ENCODE data around the gene TTC14.
"Not testable (repeated sequence)": the region's sequence is repeated elsewhere in the genome, so short reads cannot be mapped to it uniquely, and the experiment has no call there.

The TTC14 gene

GRCh38 chr3:180580934-180581333 is 21.0 kb upstream of the TTC14 start:
- DNase-seq (ENCODE audit: low read depth in 1 of 2, low spot score in 1 of 2): no peak
- TF ChIP-seq POLR2AphosphoS5 (IDR thresholded peaks at IDR 0.05; ENCODE audit: low read depth): no peak
- Histone ChIP-seq H3K27me3 (ENCODE audit: insufficient read depth, poor library complexity, severe bottlenecking) (no peaks in the 10 kb centered on the region), H3K27ac (replicated peaks) (no peak overlapping the region), H3K4me3 (replicated peaks; ENCODE audit: insufficient read depth, low read length) (no peak overlapping the region)

GRCh38 chr3:180590396-180590795 is 11.6 kb upstream of the TTC14 start:
- Histone ChIP-seq H3K4me3 (replicated peaks; ENCODE audit: insufficient read depth, low read length) (no peak overlapping the region), H3K27me3 (ENCODE audit: insufficient read depth, poor library complexity, severe bottlenecking) (no peaks in the 10 kb centered on the region), H3K27ac (replicated peaks) (no peak overlapping the region)
- DNase-seq (ENCODE audit: low read depth in 1 of 2, low spot score in 1 of 2): no peak
- TF ChIP-seq REST (IDR thresholded peaks at IDR 0.05; ENCODE audit: insufficient replicate concordance, low read depth): no peak
- TF ChIP-seq POLR2AphosphoS5 (IDR thresholded peaks at IDR 0.05; ENCODE audit: low read depth): no peak
- TF ChIP-seq SPI1 (IDR thresholded peaks at IDR 0.05; ENCODE audit: borderline replicate concordance, low read depth): no peak
- TF ChIP-seq GABPA (IDR thresholded peaks at IDR 0.05; ENCODE audit: low read depth): no peak
- no peak for TF ChIP-seq CTCF (IDR thresholded peaks at IDR 0.05; ENCODE audit: insufficient read depth, low read length)

- not testable (repeated sequence) for H3K27ac ChIP-seq (replicated peaks); H3K4me3 ChIP-seq (replicated peaks; ENCODE audit: insufficient read depth, low read length); H3K27me3 ChIP-seq (ENCODE audit: insufficient read depth, poor library complexity, severe bottlenecking); DNase-seq (ENCODE audit: low read depth in 1 of 2, low spot score in 1 of 2)
These were observed 8.3 kb upstream of the TTC14 start for GRCh38 chr3:180593631-180594030.

- no peaks in the 10 kb centered on the region for H3K27me3 ChIP-seq (ENCODE audit: insufficient read depth, poor library complexity, severe bottlenecking)
- DNase-seq (ENCODE audit: low read depth in 1 of 2, low spot score in 1 of 2): no peak
- TF ChIP-seq REST (IDR thresholded peaks at IDR 0.05; ENCODE audit: insufficient replicate concordance, low read depth): no peak
- TF ChIP-seq POLR2AphosphoS5 (IDR thresholded peaks at IDR 0.05; ENCODE audit: low read depth): no peak
- TF ChIP-seq CTCF (IDR thresholded peaks at IDR 0.05; ENCODE audit: insufficient read depth, low read length): no peak
- TF ChIP-seq GABPA (IDR thresholded peaks at IDR 0.05; ENCODE audit: low read depth): no peak
- TF ChIP-seq SPI1 (IDR thresholded peaks at IDR 0.05; ENCODE audit: borderline replicate concordance, low read depth): no peak
These were observed 7.1 kb upstream of the TTC14 start for GRCh38 chr3:180594631-180595558.

GRCh38 chr3:180595559-180595935 is 6.4 kb upstream of the TTC14 start:
- Histone ChIP-seq H3K4me3 (replicated peaks; ENCODE audit: insufficient read depth, low read length) (no peak overlapping the region), H3K27me3 (ENCODE audit: insufficient read depth, poor library complexity, severe bottlenecking) (no peaks in the 10 kb centered on the region), H3K27ac (replicated peaks) (no peak overlapping the region)
- no peak for TF ChIP-seq GABPA (IDR thresholded peaks at IDR 0.05; ENCODE audit: low read depth)
- no peak for TF ChIP-seq SPI1 (IDR thresholded peaks at IDR 0.05; ENCODE audit: borderline replicate concordance, low read depth)
- no peak for TF ChIP-seq CTCF (IDR thresholded peaks at IDR 0.05; ENCODE audit: insufficient read depth, low read length)
- TF ChIP-seq REST (IDR thresholded peaks at IDR 0.05; ENCODE audit: insufficient replicate concordance, low read depth): no peak
- TF ChIP-seq POLR2AphosphoS5 (IDR thresholded peaks at IDR 0.05; ENCODE audit: low read depth): no peak
- no peak for DNase-seq (ENCODE audit: low read depth in 1 of 2, low spot score in 1 of 2)

More at GRCh38 chr3:180594631-180595558, 7.1 kb upstream of the TTC14 start:
- Histone ChIP-seq H3K27ac (replicated peaks) (no peak overlapping the region), H3K4me3 (replicated peaks; ENCODE audit: insufficient read depth, low read length) (no peak overlapping the region)

Measured in HL-60 (cell line).